HEK293 (cell line): ENCODE results near the gene TUBGCP6.

Source experiments
- ATF2 ChIP-seq: fragments of 450-650 bp; formaldehyde crosslinking; IDR thresholded peaks from 2 replicates; pipeline ENCODE4 v1.5.1; 2016; ENCODE audit warnings: missing biosample characterization, missing genetic modification characterization, low read depth
- GLI4 ChIP-seq: fragments of 450-650 bp; formaldehyde crosslinking; IDR thresholded peaks from 2 replicates; pipeline ENCODE4 v1.5.1; 2016; ENCODE audit warnings: missing biosample characterization, missing genetic modification characterization
- PRDM2 ChIP-seq: fragments of 450-650 bp; formaldehyde crosslinking; IDR thresholded peaks from 2 replicates; pipeline ENCODE4 v1.5.1; 2016; ENCODE audit warnings: missing biosample characterization, missing genetic modification characterization, borderline replicate concordance
- TSHZ1 ChIP-seq: fragments of 450-650 bp; formaldehyde crosslinking; IDR thresholded peaks from 2 replicates; pipeline ENCODE4 v1.5.1; 2016; ENCODE audit warnings: missing biosample characterization, missing genetic modification characterization, borderline replicate concordance
- ZBTB11 ChIP-seq: fragments of 450-650 bp; formaldehyde crosslinking; conservative IDR thresholded peaks from 2 replicates; pipeline ENCODE4 v1.5.1; 2016; ENCODE audit warnings: low read depth, missing biosample characterization, missing genetic modification characterization
- ZBTB48 ChIP-seq: fragments of 450-650 bp; formaldehyde crosslinking; IDR thresholded peaks from 2 replicates; pipeline ENCODE4 v1.5.1; 2016; ENCODE audit warnings: missing biosample characterization, missing genetic modification characterization
- ZBTB6 ChIP-seq: fragments of 450-650 bp; formaldehyde crosslinking; IDR thresholded peaks from 2 replicates; pipeline ENCODE4 v1.5.1; 2017; ENCODE audit warnings: missing biosample characterization, missing genetic modification characterization
- ZNF10 ChIP-seq: fragments of 450-650 bp; formaldehyde crosslinking; IDR thresholded peaks from 2 replicates; pipeline ENCODE4 v1.5.1; 2017; ENCODE audit warnings: missing biosample characterization, missing genetic modification characterization
- ZNF274 ChIP-seq, 2 experiments: fragments of 200-500 bp in 1 of 2; fragments of 450-650 bp in 1 of 2; sonication (Bioruptor generic) in 1 of 2; formaldehyde crosslinking in 1 of 2; IDR thresholded peaks; 2 replicates each; pipeline versions ENCODE4 v1.5.1 to v1.6.1; 2014 to 2016; ENCODE audit warnings: borderline replicate concordance in 1 of 2, inconsistent platforms in 1 of 2, low read length in 1 of 2, missing biosample characterization in 1 of 2, missing genetic modification characterization in 1 of 2
- ZNF311 ChIP-seq: fragments of 450-650 bp; formaldehyde crosslinking; IDR thresholded peaks from 2 replicates; pipeline ENCODE4 v1.5.1; 2017; ENCODE audit warnings: missing biosample characterization, missing genetic modification characterization, borderline replicate concordance
- ZNF366 ChIP-seq: fragments of 450-650 bp; formaldehyde crosslinking; conservative IDR thresholded peaks from 2 replicates; pipeline ENCODE4 v1.5.1; 2016; ENCODE audit warnings: missing biosample characterization, missing genetic modification characterization
- ZNF518A ChIP-seq: fragments of 450-650 bp; formaldehyde crosslinking; conservative IDR thresholded peaks from 2 replicates; pipeline ENCODE4 v1.5.1; 2016; ENCODE audit warnings: low read depth, missing biosample characterization, missing genetic modification characterization
- ZNF560 ChIP-seq: fragments of 450-650 bp; formaldehyde crosslinking; IDR thresholded peaks from 2 replicates; pipeline ENCODE4 v1.5.1; 2017; ENCODE audit warnings: missing biosample characterization, missing genetic modification characterization, borderline replicate concordance
- ZNF571 ChIP-seq: fragments of 450-650 bp; formaldehyde crosslinking; IDR thresholded peaks from 2 replicates; pipeline ENCODE4 v1.5.0; 2017; ENCODE audit warnings: missing biosample characterization, missing genetic modification characterization
- ZNF785 ChIP-seq: fragments of 450-650 bp; formaldehyde crosslinking; IDR thresholded peaks from 2 replicates; pipeline ENCODE4 v1.5.1; 2016; ENCODE audit warnings: missing biosample characterization, missing genetic modification characterization

The TUBGCP6 gene

GRCh38 chr22:50244420-50245213 is at the start of gene TUBGCP6 (continued):
- no peak for TF ChIP-seq TSHZ1 (tag by site-specific recombination)
- 0 out of 2 replicates have a peak, but pooled peaks have one; percentile 13 for TF ChIP-seq ZBTB6 (tag by site-specific recombination)
- TF ChIP-seq ZNF518A, result peak; percentile 72
- no peak for TF ChIP-seq ZNF366 (tag by site-specific recombination)
- no peak for TF ChIP-seq ZNF311 (tag by site-specific recombination)
- no peak for TF ChIP-seq ZNF274 (IDR thresholded peaks at IDR 0.05; ENCODE audit: low read length)
- TF ChIP-seq ZNF274 (tag by site-specific recombination; IDR thresholded peaks at IDR 0.05; ENCODE audit: borderline replicate concordance), result no peak
- TF ChIP-seq GLI4, result 0 out of 2 replicates have a peak, but pooled peaks have one; percentile 54
- no peak for TF ChIP-seq ZNF571 (tag by site-specific recombination)
- peak; percentile 33; the same call in 1 of the 2 replicates for TF ChIP-seq ZBTB48 (tag by site-specific recombination)
- peak; percentile 95 for TF ChIP-seq ZBTB11 (tag by site-specific recombination)
- TF ChIP-seq ATF2 (tag by site-specific recombination), result no peak
- TF ChIP-seq ZNF785 (tag by site-specific recombination), result peak; percentile 86; the same call in 1 of the 2 replicates
- peak; percentile 45; the same call in 1 of the 2 replicates for TF ChIP-seq ZNF10 (tag by site-specific recombination)
- TF ChIP-seq ZNF560 (tag by site-specific recombination), result no peak
- no peak for TF ChIP-seq PRDM2 (tag by site-specific recombination)
